Testis (tissue), 2 donors: ENCODE results near the gene PSMC3.

Experiments
- CTCF ChIP-seq, 3 experiments: fragments of 450-650 bp in 2 of 3; fragments of 200-600 bp in 1 of 3; sonication (generic) in 1 of 3; IDR thresholded peaks; one replicate each; pipeline ENCODE4 v1.5.1; 2016 to 2019; ENCODE audit warnings: antibody characterized with exemption in 3 of 3, mild to moderate bottlenecking in 2 of 3, moderate library complexity in 1 of 3
- POLR2A ChIP-seq: fragments of 450-650 bp; IDR thresholded peaks from one replicate; pipeline ENCODE4 v1.6.1; 2017; ENCODE audit warnings: antibody characterized with exemption, mild to moderate bottlenecking, moderate library complexity

- no peak for TF ChIP-seq CTCF (IDR thresholded peaks at IDR 0.05)
- TF ChIP-seq POLR2A: no peak
Measured at GRCh38 chr11:47403135-47403534, 23.1 kb downstream of the PSMC3 start.
